ENCODE measurements around the gene AGGF1. TPM values are rescaled to one million over a fixed set of nuclear protein-coding genes. Genes with fewer than 3 reads are reported as not detected.
A peak's percentile ranks its signal among the peaks of the same experiment; 100 is the strongest.

Gene AGGF1
- total RNA-seq, 1 donor from 2014 or later: 35.1 TPM

DNA sequence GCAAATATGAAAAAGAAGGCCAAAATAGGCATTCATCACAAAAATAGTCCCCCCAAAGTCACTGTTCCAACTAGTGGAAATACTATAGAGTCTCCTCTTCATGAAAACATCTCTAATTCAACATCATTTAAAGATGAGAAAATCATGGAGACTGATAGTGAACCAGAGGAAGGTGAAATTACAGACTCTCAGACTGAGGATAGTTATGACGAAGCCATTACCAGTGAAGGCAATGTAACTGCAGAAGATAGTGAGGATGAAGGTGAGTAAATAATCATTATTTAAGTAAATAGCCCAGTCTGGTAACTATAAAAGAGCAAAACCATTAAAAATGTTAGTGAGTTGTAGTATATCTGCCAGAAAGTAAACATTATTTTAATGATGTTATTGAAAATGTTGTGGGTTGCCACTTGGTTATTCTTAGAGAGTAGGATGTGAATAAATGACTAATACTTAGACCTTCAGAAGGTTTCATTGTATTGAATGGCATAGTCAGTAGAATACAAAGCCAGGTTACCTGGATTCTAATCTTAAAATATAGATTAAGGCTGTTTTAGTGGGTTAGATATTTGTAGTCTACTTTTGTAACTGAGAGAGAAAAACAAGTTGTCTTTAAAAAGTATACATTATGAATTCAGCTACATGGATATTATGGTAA lies 16.3 kb downstream of the AGGF1 start:
- Mint-ChIP-seq H3K4me1 (no peaks in the 10 kb centered on the region), H3K36me3 (peaks cover 13% of the 10 kb centered on the region), H3K4me3 (no peak overlapping the region), H3K9me3 (peaks cover 7% of the 10 kb centered on the region), H3K27ac (no peak overlapping the region), H3K27me3 (ENCODE audit: insufficient read depth, low read depth) (peaks cover 3% of the 10 kb centered on the region)
- H4K20me1 ChIP-seq (ENCODE audit: low read depth): no peaks in the 10 kb centered on the region
- no peak overlapping the region for H3K4me3 ChIP-seq
- H3K9me3 ChIP-seq (ENCODE audit: low read depth): no peaks in the 10 kb centered on the region
- no peak for DNase-seq (ENCODE audit: low spot score)
- H3K27me3 ChIP-seq: no peaks in the 10 kb centered on the region
- H3K4me2 ChIP-seq: no peak overlapping the region
- no peaks in the 10 kb centered on the region for H3K4me1 ChIP-seq
- no peak overlapping the region for H2AFZ ChIP-seq (replicated peaks)
- no peaks in the 10 kb centered on the region for H3F3A ChIP-seq (ENCODE audit: low read depth)
- no peak overlapping the region for H3K27ac ChIP-seq
- no peaks in the 10 kb centered on the region for H3K79me2 ChIP-seq (ENCODE audit: low read depth)
- TF ChIP-seq, protein P1, sequence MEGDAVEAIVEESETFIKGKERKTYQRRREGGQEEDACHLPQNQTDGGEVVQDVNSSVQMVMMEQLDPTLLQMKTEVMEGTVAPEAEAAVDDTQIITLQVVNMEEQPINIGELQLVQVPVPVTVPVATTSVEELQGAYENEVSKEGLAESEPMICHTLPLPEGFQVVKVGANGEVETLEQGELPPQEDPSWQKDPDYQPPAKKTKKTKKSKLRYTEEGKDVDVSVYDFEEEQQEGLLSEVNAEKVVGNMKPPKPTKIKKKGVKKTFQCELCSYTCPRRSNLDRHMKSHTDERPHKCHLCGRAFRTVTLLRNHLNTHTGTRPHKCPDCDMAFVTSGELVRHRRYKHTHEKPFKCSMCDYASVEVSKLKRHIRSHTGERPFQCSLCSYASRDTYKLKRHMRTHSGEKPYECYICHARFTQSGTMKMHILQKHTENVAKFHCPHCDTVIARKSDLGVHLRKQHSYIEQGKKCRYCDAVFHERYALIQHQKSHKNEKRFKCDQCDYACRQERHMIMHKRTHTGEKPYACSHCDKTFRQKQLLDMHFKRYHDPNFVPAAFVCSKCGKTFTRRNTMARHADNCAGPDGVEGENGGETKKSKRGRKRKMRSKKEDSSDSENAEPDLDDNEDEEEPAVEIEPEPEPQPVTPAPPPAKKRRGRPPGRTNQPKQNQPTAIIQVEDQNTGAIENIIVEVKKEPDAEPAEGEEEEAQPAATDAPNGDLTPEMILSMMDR (IDR thresholded peaks at IDR 0.05): no peak
- peaks cover 22% of the 10 kb centered on the region for H3K36me3 ChIP-seq
- no peak overlapping the region for H3K9ac ChIP-seq

DNA sequence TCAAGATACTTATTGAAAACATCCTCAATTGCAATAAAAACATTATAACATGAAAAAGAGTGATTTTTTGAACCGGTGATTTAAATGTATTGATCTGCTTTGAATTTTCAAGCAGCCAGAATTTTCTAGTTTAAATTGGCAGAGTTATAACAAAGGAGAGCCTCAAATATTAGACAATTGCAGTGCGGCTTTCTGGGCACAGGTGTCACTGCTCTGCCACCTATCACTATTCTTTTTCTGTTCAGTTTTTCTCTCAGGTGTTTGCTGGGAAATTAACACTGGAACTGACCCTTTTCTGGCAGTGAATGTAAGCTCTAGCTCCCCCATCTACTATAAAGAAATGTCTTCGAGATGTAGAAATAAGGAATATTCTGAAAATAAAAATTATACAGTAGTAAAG lies 33.8 kb downstream of the AGGF1 start:
- H3K27ac ChIP-seq: no peak overlapping the region
- H3K36me3 Mint-ChIP-seq: peaks cover 10% of the 10 kb centered on the region
- no peaks in the 10 kb centered on the region for H3K9me3 ChIP-seq (ENCODE audit: low read depth)
- no peaks in the 10 kb centered on the region for H3K4me1 ChIP-seq
- TF ChIP-seq, protein P1 (IDR thresholded peaks at IDR 0.05): peak; percentile 5
- TF ChIP-seq EZH2phosphoT487 (IDR thresholded peaks at IDR 0.05): no peak
- H3K9me3 Mint-ChIP-seq: no peaks in the 10 kb centered on the region
- no peak for DNase-seq (ENCODE audit: low spot score)
- no peaks in the 10 kb centered on the region for H3K4me1 Mint-ChIP-seq
- H3K4me2 ChIP-seq: no peak overlapping the region
- H3K36me3 ChIP-seq: peaks cover 21% of the 10 kb centered on the region
- no peaks in the 10 kb centered on the region for H3K79me2 ChIP-seq (ENCODE audit: low read depth)
- no peaks in the 10 kb centered on the region for H4K20me1 ChIP-seq (ENCODE audit: low read depth)
- no peaks in the 10 kb centered on the region for H3K27me3 ChIP-seq
- no peaks in the 10 kb centered on the region for H3F3A ChIP-seq (ENCODE audit: low read depth)
- peaks cover 2% of the 10 kb centered on the region for H3K27me3 Mint-ChIP-seq (ENCODE audit: insufficient read depth, low read depth)
- H3K4me3 ChIP-seq: no peak overlapping the region
- H3K4me3 Mint-ChIP-seq: no peak overlapping the region
- H2AFZ ChIP-seq (replicated peaks): no peak overlapping the region
- no peak overlapping the region for H3K27ac Mint-ChIP-seq
- no peak overlapping the region for H3K9ac ChIP-seq

DNA sequence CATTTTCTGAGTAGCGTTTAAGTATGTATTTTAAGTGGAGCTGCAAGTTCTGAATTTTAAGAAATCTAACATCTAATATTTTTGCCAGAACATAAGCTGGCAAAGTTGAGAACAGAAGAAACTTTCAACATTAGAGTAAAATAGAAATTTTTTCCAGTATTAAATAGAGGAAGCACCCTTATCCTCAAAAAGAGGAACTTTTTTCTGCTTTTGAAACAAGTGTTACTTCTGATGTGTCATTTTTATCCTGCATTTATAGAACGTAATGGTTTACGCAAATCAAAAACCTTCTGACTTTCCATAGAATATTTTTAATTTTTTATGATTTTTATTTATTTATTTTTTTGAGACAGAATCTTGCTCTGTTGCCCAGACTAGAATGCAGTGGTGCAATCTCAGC lies 35.1 kb downstream of the AGGF1 start:
- Mint-ChIP-seq H3K36me3 (peaks cover 10% of the 10 kb centered on the region), H3K4me3 (no peak overlapping the region), H3K9me3 (no peaks in the 10 kb centered on the region), H3K4me1 (no peaks in the 10 kb centered on the region), H3K27me3 (ENCODE audit: insufficient read depth, low read depth) (peaks cover 2% of the 10 kb centered on the region), H3K27ac (no peak overlapping the region)
- H3K9me3 ChIP-seq (ENCODE audit: low read depth): no peaks in the 10 kb centered on the region
- H3F3A ChIP-seq (ENCODE audit: low read depth): no peaks in the 10 kb centered on the region
- no peaks in the 10 kb centered on the region for H3K4me1 ChIP-seq
- no peak for DNase-seq (ENCODE audit: low spot score)
- H3K4me3 ChIP-seq: no peak overlapping the region
- TF ChIP-seq, protein P1 (IDR thresholded peaks at IDR 0.05): no peak
- no peak for TF ChIP-seq EZH2 (IDR thresholded peaks at IDR 0.05)
- TF ChIP-seq EZH2phosphoT487 (IDR thresholded peaks at IDR 0.05): no peak
- H2AFZ ChIP-seq (replicated peaks): no peak overlapping the region
- no peaks in the 10 kb centered on the region for H3K79me2 ChIP-seq (ENCODE audit: low read depth)
- H3K9ac ChIP-seq: no peak overlapping the region
- H3K4me2 ChIP-seq: no peak overlapping the region
- H4K20me1 ChIP-seq (ENCODE audit: low read depth): no peaks in the 10 kb centered on the region
- no peaks in the 10 kb centered on the region for H3K27me3 ChIP-seq
- no peak overlapping the region for H3K27ac ChIP-seq
- peaks cover 17% of the 10 kb centered on the region for H3K36me3 ChIP-seq
